GM11168 (cell line): ENCODE data around the gene PHLPP2.

Experiments used
- in situ Hi-C: fragments of 300-500 bp; cut with MboI; formaldehyde crosslinking; loops from one replicate; pipeline ENCODE4 v1.12.0; 2022; ENCODE audit warnings: low sequenced_read_pairs; ENCODE audit not compliant: unreplicated experiment

The PHLPP2 gene

DNA sequence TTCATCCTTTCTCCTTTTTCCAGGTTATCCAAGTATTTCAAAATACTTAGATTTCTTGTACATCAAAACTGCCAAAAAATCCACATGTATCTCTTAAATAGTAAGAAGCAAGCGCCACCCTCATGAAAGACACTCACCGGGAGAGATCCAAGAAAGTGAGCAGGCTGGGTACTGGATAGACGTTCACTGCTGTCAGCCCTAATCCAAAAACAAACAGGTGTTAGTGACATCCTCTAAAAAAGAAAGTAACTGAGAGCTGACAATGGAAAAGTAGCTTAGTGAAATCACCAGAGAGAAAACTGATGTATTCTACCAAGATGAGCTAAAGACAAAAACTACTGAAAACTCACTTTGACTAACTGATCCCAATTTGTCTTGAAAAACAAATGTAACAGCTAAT, 52.4 kb downstream of the PHLPP2 start:
- in situ Hi-C loops, result no loop called here

DNA sequence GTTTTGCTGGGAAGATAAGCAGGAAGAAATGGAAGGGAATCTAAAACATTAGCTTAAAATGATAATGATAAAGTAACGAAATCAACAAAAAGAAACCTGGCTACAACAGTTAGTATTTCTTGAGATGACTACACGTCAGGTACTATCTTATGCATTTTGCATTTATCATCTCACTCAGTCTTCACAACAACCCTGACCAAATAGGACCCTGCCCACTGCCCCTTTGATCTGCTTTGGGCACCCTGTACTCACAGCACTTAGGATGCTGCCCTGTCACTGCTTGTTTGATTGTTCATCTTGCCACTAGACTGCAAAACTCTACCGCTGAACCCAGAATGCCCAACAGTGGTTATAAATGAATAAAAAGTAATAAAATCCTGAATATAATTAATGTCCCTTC, 53.3 kb downstream of the PHLPP2 start:
- in situ Hi-C loops, result no loop called here

- in situ Hi-C loops, result no loop called here
Observed at GRCh38 chr16:71670537-71670936, 54.0 kb downstream of the PHLPP2 start.

DNA sequence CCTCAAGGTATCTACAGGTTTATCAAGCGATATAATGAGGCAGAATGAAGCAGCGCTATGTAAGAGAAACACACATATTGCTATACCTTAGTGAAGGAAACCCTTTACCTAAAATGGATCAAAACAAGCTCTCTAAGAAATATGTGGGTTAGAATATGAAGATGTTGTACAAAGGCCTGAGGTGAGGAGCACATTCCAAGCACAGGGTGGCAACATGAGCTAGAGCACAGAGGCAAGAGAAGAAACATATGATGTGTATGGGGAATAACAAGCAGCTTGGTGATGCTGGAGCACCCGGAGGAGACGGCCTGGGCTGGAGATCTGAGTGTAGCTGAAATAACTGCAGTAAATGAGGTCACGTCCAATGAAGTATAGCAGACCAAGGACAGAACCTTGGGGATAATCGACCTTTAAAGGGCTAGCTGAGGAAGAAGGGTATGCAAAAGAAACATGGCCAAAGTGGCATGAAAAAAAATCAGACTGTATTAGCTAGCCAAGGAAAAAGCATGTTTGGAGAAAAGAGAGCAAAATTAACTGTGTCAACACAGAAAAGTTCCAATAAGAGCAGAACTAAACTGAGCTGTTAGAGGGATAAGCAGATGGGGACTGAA, 54.5 kb downstream of the PHLPP2 start:
- in situ Hi-C loops, result no loop called here

DNA sequence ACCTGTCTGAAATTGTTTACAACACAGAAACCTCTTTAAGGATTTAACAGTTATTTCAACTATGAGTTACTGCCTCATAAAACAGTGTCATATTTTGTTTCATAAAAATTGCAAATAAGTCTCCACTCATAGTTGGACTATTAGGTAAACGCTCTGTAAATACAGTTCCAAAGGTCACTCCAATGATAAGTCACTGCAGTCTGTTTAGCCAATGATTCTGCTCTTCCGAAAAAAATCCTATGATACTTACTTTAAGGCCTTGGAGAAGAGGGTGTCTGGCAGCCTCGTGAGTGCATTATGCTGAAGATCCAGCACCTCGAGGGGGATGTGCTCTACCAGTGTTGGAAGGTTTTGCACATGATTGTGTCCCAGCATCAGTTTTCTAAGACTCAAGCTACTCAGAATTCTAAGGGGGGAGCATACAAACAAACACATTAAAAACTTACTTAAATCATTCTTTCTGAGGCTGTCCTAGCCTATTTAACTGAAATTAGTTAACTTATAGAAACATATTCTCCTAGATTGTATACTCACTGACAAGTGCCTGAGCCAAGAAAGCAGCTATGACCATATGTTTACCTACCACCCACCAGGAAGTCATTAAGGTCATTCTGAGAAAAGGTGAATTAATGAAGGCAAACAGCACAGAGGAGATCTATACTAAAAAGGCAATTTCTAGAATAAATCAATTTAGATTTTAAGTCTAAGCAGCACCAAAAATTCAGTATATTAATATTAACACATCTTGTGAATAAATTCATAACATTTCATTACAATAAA, 57.4 kb downstream of the PHLPP2 start:
- in situ Hi-C loops, result no loop called here

GRCh38 chr16:71666264-71666663, 58.2 kb downstream of the PHLPP2 start:
- in situ Hi-C loops, result no loop called here

DNA sequence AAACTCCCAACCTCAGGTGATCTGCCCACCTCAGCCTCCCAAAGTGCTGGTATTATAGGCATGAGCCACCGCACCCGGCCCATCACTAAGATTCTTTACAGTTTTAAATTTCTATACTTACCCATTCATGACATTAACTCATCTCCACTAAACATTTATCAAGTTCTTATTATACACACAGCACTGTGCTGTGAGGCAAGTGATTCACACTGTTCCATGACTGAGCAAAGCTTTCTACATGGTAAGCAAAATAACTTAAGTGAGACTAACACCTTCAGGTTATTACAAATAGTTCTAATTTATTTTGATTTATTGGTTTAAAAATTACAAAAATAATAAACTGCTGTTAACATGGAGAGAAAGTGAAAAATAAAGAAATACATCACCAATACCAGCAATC, 65.0 kb downstream of the PHLPP2 start:
- in situ Hi-C loops, result no loop called here

DNA sequence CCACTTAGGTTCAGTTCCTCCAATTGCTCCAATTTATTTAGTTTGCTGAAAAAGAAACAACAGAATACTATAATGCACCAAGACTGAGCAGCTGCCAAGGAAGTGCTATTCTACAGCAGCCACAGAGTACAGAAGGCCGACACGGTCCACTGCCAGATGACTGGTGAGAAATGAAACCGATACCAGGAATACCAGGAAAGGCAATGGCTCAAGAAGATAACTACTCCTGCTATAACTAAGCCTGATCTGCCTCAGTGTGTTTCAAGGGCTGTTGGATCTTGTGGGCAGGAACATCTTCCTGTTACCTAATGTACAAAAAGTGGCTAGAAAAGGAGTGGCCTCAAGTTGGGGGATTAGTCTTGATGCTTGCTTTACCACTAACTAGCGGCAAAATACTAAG, 65.7 kb downstream of the PHLPP2 start:
- in situ Hi-C loops, result no loop called here

- in situ Hi-C loops, result no loop called here
Observed at GRCh38 chr16:71649704-71650103, 74.8 kb downstream of the PHLPP2 start.

GRCh38 chr16:71648921-71649320, 75.6 kb downstream of the PHLPP2 start:
- in situ Hi-C loops, result no loop called here

- in situ Hi-C loops, result no loop called here
Observed at GRCh38 chr16:71648162-71648561, 76.3 kb downstream of the PHLPP2 start.

DNA sequence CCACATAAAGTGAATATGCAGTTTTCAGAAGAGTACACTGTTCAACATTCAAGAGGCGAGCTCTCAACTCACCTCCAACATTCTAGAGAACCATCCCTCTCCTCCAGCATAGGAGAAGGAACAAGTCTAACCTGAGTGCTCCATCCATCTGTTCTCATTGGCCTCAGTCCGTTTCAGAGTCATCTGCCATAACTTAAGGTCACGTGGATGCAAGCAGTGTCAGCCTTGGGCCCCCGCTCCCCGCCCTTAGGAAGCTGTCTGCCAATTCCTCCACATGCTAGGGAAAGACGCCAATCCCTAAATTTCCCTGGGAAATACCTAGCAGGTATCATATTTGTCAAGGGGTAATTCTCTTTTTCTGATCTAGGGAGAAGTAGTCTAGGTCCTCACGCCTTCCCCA, 77.1 kb downstream of the PHLPP2 start:
- in situ Hi-C loops, result no loop called here

DNA sequence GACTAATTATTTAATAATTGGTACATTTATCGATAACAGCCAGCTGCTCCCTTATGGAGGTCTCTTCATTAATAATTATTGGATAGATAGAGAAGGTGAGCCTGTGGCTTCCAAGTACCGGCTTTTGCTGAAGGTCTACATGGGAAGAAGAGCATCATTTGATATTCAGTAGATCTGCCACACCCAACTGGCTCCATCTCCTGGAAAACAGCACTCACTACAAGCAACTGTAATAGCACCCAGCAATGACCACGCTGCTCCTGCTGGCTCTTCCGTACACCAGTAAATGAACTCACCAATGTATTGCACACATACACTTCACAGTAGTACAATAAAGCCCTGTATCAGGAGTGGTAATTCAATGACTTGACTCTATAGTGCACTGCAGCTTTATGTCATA, 79.1 kb downstream of the PHLPP2 start:
- in situ Hi-C loops, result no loop called here

DNA sequence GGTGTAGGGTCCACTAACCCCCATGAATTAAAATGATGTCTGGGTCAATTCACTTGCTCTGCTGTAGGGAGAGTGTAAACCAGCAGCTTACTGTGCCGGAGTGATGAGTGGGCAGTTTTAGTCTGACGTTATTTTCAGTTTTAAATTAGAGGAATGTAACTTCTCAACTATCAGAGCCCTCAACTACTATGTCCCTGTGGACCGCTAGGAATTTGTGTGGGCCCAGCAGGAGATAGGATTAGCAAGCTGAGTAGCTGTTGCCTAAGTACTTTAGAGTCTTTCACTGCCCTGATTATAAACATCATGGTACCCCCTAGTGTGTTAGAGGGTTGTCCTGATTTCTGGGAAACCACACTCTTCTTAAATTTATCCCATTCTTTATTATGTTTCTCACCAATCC, 87.1 kb downstream of the PHLPP2 start:
- in situ Hi-C loops, result no loop called here

- in situ Hi-C loops, result no loop called here
Observed at GRCh38 chr16:71635632-71636031, 88.9 kb downstream of the PHLPP2 start.

DNA sequence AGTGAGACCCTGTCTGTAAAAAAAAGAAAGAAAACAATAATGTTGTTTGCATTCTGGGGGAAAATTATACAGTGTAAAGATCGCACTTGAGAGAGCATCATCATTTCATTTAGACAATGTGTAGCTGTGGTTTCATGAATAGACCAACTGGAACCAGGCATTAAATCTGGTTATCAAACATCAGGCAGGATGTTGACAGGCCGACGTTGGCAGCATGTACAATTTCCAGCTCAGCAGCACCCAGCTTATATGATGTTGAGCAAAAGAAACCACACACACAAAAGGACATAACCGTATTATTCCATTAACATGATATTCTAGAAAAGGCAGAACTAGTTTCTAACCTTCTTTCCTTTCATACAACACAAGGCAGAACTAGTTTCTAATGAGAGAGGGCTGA, 92.7 kb downstream of the PHLPP2 start:
- in situ Hi-C loops, result no loop called here

DNA sequence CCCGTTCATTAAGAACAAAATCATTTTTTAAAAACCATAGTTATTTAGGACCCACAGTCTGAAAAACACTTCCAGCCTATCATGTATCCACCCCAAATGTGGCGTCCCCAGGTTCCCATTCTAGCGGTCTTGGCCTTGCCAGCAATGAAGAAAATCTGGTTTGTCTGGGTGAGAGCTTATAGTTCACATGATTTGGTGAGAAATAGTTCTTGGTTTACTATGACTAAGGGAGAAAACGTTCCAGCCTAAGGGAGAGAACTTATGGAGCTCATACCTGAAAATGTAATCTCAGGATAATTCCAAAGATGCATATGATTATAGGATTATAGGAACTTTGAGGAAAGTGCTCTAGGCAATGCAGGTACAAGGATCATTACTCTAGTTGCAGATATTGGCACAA, 93.7 kb downstream of the PHLPP2 start:
- in situ Hi-C loops, result no loop called here

- in situ Hi-C loops, result no loop called here
Observed at GRCh38 chr16:71629278-71630016, 95.1 kb downstream of the PHLPP2 start.

DNA sequence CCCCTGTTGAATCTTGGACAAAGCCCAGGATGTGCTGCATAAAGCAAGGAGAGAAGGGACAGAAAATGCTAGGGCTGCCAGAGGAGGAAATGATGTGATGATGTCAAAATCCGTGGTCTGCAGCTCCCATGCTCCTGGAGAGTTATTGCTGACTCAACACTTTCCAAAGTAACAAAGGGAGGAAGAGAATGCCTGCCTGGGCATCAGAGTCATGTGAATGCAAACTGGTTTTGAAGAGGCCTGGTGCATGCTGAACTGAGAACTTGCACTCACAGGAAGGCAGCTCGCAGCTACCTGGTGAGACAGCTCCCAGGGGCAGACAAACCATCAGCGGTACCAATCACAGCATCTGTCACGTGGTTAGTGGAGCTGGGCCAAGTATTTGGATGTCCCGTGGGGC, 95.7 kb downstream of the PHLPP2 start:
- in situ Hi-C loops, result no loop called here

DNA sequence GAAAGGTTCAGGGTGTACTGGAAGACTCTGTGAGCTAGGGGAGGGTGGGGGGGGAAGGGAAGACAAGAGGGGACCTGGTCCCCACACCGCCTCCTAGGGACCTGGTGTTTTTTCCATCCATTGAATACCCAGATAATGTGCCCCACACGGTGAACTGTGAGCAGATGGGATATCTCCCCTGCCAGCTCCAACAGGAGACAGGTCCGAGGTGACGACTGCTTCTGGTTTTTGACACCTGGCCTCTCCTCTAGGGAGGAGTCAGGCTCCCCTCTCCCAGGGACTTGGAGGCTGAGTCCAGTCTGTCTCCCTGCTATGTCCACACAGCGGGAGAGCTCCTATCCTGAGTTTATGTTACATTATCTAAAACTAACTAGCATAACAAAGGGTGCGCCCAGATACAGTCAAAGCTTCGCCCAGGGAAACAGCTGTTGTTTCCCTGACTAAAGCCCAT, 96.7 kb downstream of the PHLPP2 start:
- in situ Hi-C loops, result no loop called here

DNA sequence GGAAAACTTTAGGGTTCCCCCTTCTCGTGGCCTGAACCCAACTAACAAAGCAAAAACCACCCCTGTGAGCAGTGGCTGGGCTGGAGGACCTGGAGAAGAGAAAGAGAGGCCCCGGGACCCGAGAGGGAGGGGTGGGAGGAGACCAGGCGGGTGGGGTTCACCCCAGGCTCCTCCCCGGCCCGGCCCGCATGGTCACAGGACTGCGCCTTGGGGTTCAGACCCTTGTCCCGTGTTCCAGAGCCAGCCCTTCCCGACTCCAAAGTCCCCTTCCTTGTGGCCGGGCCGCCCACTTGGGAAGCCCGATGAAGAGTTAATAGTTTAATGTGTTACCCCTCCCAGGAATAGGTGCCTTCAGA, 97.7 kb downstream of the PHLPP2 start:
- in situ Hi-C loops, result no loop called here
